Ammon's horn (tissue), 1 donor: ENCODE data around the gene PTPRZ1.

ENCODE experiments used
- DNase-seq: peaks from one replicate; pipeline ENCODE4 v3.0.0-alpha.2; 2016; ENCODE audit warnings: low spot score

The PTPRZ1 gene

DNA sequence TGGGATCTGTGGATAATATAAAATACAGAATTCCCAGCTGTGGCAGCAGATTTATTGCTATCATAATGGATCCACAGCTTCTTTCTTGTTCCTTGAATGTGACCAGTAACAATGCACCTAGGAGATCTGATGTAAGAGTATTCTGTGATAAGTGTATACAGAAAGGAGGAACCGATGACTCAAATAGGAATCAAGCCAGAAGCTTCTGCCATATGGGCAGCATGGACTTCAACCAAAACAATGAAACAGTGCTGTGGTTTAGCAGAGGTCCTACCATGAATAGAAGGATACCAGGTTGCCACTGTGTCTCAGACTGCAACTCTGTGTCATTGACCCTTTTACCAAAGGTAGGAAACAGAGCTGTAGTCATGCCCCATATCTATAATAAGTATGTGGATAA is 81.8 kb downstream of the PTPRZ1 start:
- DNase-seq, result no peak

DNA sequence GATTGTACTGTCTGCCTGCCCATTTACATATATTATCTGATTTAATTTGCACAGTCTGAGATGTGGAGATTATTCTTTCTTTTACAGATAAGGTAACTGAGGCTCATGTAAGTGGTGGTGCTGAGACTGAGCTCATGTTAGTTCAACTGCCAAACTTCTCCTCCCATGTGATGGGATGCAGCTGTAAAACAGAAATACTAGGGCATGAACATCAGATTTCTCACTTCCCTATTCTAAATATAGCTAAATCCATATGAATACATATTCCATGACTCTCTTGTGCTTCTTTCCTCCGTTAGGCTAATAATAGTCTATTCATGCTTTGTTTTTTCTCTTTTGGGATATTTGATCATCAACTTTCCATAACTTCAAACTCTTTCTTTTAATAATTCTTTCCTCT is 84.7 kb downstream of the PTPRZ1 start:
- DNase-seq, result no peak

DNA sequence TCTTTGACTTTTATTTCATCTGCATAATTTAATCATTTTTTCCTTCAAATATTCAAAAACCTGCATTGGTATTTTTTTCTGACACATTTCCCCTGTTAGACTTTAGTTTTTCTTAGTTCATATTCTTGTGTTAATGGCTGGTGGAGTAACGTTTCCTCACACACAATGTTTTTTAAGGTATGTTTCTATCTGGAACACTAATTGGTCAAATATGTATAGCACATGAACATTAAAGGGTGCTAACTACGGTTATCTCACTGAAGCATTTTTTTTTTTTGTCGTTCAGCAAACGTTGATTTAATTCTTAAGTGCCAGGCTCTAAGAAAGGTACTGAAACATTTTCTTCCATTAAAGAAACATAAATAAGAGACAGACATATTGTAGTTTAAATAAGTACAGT is 87.7 kb downstream of the PTPRZ1 start:
- no peak for DNase-seq

DNA sequence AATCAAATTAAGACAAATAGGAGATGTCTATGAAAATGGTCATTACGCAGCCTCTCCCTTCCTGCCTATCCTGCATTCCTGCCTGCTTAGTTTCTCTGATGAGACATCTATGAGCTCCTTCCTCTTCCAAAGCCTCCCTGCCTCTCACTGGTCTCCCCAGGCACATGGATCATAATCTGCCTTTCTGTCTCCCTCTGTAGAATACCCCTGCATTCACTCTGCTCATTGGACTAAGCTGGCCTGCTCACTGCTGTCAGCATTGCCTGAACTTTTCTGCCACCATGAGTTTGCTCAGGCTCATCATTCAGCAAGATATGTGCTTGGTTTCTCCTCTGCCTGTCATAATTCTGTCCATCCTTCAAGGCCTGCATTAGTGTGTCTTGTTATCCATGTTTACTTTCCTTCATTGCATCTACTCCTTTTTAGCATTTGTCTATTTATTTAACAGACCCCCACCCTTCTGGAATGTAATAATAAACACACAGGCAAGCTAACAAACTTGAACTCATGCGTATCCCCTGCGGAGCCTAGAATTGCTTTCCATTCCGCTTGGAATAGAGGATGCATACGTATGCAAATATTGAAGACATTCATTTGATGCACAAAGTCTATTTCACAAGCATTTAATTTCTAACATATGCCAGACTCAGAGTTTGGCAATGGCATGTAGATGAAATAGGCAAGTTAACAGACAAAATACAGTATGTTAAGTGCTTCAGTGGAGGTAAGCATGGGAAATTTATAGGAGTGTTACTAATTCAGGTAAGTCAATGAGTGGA is 88.3 kb downstream of the PTPRZ1 start:
- DNase-seq, result peak; percentile 62

DNA sequence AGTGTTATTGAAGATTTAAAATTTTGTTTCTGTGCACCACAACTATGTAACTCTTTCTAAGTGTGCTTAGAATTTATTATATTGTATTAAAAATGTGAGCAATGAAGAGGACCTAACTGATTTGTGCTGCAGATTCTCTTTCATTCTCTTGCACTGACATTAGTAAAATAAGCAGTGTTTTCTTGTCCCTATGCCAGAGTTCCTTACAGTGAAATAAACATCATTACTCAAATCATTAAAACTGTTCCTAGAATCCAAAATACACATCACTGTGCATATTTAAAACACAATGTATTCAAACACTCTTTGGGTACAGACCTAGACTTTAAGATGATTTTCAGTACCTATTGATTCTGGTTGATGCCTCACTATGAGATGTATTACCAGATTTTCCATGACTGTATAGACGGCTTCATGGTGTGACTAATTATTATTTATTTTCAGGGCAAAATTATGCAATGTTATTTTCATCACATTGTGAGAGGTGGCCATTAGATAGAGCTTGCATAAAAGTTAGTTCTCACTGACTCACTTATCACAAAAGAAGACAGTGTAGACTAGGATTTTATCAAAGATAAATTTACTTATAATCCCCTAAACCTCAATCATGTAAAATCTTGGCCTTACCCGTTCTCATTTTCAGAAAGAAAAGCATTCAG is 93.4 kb downstream of the PTPRZ1 start:
- no peak for DNase-seq

DNA sequence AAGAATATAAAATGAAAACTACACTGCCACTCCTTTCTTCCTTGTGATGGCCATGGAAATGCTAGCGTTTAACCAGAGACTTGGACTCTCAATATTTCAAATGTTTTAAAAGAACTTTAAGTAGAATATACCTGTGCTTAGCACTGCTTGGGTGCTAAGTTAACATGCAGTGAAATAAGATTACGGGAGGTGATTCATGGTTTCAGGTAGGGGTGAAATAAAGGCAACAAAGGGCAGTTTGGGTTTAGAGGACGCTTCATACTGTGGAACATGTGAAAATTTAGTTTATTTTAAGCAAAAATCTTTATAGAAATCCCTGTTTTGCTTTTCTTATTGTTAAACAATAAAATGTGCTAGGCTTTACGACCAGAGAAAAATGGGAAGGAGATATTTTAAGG is 94.0 kb downstream of the PTPRZ1 start:
- no peak for DNase-seq

DNA sequence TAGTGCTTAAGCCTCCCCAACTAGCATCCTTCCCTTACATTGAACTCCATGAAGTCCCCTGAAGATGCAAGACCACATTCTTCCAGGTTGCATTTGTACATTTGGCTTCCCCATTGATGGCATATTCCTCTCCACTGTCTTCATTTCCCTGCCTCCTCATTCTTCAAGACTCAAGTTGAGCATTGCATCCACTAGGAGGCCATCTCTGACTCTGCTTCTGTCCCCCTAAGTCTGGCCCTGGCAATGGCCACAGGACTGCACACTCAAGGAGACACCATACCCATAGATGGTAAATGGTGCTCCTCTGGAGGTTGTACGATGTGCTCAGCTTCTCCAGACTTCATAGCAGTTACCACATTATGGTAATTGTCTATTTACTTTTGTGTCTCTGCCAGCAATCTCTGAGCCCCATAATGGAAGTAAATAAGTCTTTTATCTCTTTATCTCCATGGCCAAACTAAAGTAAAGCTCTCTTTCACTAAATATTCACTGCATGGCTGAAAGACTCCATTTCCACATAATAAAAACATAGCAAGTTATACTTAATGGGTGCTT is 112.6 kb downstream of the PTPRZ1 start:
- no peak for DNase-seq

DNA sequence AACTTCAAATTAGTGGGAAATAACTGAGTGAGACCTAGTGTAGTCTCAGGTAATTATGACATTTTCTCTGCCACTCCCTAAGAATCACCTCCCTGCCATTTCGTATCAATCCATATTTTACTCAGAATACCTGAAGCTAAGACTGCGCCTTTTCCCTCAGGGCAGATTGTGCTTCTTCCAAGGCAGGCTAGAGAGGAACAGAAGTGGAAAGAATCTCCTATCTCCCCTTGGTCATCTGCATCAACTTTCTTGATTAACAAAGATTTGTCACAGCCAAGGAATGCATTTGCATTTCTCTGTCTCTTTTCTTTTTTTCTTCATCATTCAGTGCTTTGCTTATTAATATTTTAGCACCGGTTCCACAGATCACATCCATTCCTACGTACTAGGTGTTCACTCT is 119.1 kb downstream of the PTPRZ1 start:
- DNase-seq, result no peak

DNA sequence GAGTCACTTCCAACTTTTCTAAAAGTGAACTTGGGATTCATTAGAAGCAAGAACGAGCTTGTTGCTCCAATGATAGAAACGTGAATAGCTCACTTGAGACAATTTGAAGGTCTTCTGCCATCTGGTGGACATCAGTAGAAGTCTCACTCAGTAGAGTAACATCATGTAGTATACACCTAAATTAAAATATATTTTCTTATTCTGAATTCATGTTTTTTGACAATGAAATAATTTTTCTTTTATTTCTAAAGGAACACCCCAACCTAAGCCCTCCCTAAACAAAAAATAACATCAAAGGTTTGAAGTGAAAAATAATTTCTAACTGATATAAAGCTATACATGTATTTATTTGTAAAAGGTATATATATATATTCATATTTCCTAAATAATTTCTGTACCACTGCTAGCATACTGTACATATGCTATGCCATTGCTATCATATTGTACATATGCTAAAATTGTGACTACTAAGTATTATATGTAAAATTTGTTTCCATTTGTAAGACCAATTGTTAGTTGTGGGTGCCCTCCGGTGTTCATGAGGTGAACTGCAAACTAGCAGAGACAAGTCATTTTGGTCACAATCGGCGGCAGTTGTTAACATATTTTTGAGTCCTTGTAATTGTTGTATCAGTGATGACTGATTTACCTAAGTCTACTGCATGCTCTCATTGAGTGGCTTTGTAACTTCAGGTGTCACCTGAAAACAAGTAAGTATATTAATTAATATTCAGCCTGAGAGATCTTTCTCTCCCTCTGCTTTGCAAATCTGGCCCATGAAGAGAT is 121.9 kb downstream of the PTPRZ1 start:
- DNase-seq, result peak; percentile 86

DNA sequence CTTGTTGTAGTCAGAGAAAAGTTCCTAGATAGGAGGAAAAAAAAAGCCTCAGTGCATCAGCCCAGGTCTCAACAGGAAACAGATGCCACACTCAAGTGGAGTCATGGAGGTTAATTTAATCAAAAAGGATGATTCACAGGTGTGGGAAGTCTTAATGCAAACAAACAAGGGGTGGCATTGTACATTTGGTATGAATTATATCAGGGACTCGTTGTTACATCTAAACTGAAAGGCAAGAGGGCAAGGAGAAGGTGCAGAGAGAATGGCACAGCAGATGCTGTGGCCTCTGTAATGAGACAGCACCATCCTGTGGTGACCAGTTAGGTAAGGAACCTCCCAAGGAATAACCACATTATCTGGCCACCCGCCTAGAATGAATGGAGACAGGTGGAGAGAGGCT is 133.7 kb downstream of the PTPRZ1 start:
- DNase-seq, result no peak

DNA sequence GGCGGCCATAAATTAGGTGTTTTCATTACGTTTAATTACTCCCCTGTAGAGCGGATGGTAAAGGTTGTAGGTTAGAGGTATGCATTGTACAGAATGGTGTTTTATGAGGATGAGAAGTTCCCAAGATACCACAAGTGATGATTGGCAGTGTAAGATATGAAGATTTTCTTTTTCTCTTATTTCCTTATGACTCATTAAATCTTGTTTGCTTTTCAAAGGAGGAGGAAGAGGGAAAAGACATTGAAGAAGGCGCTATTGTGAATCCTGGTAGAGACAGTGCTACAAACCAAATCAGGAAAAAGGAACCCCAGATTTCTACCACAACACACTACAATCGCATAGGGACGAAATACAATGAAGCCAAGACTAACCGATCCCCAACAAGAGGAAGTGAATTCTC is 137.2 kb downstream of the PTPRZ1 start:
- no peak for DNase-seq

DNA sequence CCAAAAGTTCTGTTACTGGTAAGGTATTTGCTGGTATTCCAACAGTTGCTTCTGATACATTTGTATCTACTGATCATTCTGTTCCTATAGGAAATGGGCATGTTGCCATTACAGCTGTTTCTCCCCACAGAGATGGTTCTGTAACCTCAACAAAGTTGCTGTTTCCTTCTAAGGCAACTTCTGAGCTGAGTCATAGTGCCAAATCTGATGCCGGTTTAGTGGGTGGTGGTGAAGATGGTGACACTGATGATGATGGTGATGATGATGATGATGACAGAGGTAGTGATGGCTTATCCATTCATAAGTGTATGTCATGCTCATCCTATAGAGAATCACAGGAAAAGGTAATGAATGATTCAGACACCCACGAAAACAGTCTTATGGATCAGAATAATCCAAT is 140.1 kb downstream of the PTPRZ1 start:
- DNase-seq, result no peak

DNA sequence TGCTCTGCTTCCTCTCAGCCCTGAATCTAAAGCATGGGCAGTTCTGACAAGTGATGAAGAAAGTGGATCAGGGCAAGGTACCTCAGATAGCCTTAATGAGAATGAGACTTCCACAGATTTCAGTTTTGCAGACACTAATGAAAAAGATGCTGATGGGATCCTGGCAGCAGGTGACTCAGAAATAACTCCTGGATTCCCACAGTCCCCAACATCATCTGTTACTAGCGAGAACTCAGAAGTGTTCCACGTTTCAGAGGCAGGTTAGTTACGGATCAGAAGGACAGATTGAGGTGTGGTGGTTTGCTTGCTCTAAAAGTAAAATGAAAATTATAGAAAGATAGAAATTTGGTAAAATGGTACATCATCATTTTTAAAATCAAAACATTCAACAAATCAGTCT is 140.7 kb downstream of the PTPRZ1 start:
- no peak for DNase-seq

DNA sequence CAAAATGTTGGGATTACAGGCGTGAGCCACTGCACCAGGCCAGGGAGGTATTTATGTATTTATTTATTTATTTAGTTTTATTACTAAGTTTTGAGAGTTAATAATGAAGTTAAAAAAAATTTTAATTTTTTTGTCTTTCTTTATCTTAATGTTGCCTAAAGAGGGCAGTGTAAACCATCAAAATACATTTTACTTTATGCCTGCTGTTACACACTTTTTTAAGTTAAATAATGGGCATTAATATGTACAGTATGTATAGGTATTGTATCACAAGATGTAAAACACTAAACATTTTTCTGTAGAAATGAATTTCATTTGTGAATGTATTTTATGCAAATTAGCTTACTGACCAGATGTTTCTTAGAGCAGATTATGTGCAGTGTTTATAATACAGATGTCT is 141.7 kb downstream of the PTPRZ1 start:
- DNase-seq, result no peak

DNA sequence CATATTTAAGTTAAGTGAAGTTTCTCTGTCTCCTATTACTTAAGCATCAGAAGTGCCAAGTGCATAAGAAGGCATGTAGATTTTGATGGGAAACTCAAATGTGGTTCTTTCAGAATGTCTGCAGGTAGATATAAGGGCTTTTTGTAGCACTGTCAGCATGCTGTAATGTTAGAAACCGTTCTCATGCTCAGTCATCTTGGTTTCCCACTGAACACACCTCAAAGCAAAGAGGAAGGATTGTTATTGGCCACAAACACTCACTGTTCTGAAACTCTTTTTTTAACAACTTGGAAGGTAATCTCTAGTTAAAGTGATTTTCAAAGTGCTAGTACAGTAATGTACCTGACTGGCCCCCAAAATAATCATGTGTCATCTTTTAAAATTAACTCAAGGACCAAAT is 145.1 kb downstream of the PTPRZ1 start:
- no peak for DNase-seq

DNA sequence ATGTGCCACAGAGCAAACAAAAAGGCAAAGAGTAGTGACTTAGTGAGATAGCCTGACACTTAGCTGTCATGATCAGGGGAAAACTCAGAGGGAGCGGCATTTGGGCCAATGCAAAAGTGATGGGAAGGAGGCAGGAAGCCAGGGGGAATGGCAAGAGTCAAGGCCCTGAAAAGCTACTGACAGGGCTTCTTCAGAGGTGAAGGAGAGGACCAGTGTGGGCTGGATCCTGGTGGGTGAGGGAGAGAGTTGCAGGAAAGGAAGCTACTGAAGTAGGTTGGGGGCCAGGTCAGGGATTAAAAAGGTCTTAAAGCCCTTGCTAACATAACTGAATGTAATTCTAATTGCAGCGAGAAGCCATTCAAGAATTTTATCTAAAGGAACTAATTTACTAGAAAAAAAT is 154.1 kb downstream of the PTPRZ1 start:
- DNase-seq, result no peak

DNA sequence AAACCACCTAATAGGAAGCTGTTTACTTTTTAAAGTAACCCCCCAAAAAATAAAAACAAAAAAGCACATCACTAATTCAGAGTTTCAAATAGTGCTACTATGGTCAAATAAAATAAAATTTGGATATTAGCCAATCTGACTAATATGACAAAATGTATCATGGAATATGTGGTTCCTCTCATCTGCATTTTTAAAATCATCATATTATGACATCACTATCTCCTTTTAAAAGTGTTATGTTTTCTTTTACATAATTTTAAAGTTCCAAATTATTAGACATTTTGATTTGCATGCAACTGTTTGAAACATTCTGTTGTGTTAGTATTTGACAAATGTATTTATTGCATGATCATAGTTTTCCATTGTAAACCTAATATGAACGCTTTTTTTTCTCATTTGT is 160.7 kb downstream of the PTPRZ1 start:
- DNase-seq, result no peak

DNA sequence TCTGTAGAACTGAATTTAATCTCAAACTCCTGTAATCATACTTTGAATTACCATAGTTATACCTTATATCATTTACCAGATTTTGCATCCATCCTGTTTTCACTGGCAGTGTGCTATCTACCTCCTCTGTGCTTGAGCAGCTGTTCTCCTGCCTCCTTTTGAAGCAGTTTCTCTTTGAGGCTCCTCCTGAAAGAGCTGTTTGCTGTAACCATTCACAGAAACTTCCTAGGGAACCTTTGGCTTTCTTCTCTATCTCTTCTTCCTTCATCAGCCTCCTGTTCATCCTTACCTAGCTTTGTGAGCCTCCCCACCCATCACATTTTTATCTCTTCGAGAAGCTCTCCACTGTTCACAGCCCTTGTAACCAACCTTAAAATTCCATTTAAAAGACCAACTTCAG is 162.9 kb downstream of the PTPRZ1 start:
- DNase-seq, result no peak

DNA sequence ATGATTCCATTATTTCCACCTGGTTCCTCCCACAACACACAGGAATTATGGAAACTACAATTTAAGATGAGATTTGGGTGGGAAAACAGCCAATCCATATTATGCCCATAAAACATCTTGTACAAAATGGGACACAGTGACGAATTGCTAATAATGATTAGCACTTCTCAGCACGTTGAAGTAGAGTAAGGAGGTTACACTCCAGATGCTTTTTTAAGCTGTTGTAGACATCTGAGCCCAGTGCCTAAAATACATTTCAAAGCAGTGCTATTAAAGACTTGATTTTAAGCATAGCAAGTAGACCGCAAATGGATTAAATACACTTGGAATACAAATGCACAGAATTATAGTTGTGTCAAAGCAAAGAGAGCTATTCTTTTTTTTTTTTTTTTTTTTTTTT is 165.2 kb downstream of the PTPRZ1 start:
- no peak for DNase-seq

DNA sequence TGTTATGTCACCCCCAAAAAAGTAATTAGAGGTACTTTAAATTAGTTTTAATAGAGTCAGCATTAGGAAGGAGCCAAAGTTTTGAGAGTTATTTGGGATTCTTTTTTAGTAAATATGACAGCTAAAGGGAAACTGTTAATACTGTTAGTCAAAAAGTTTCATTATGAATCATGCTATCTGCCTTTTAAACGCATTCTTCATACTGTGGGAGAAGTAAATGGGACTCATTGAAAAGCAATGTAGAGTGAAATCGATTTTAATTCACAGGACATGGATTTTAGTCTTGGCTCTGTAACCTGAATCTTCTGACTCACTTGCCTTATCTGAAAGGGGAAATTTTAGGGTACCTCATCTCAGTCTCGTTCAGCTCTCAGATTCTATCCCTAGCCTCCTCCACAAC is 165.9 kb downstream of the PTPRZ1 start:
- DNase-seq, result no peak

DNA sequence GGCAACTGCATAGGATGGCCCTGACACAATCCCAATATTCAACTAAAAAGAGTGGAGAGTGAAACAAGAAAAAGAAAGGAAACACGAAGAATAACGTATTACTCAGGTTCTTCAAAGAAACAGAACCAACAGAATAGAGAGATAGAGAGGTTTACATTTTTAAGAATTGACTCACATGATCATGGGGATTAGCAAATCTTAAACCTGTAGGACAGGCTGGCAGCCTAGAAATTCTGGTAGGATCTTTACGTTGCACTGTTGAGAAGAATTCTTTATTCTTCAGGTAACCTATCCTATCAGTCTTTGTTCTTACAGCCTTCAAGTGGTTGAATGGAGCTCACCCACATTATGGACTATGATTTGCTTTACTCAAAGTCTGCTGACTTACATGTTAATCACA is 167.2 kb downstream of the PTPRZ1 start:
- DNase-seq, result no peak

DNA sequence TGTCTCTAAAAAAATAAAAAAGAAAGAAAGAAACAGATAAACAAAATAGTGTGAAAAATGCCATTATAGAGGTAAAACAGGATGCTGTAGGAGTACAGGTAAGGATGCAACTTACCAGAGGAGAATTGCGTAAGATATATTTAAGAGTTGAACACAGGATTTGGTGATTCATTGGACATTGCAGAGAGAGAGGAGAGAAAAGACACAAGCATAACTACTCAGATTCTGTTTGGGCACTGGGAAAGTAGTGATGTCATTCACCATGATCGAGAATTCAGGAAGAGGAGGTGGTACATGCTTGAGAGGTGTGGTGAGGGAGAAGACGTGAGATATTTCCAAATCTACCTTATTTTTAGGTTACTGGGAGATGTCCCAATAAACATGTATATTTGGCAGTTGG is 173.4 kb downstream of the PTPRZ1 start:
- no peak for DNase-seq

DNA sequence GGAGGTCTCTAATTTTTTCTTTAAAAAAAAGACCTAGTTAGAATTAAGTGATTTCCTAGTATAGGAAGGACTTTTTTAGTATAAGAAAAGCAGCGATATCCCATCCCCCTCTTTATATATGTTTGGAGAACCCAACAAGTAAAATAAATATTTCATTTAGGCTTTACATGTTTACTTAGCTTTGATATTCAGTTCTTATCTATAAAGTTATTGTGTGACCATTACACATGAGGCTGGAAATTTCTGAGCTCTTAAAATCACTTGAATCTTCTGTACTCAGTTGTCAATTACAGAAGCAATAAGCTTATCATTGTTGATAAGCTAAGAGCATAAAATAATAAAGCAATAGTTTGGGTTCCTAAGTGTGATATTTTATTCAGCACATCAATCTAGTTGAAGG is 181.4 kb downstream of the PTPRZ1 start:
- DNase-seq, result no peak
